IPS-11a (cell line): ENCODE results near the gene KNSTRN.
A peak's percentile ranks its signal among the peaks of the same experiment; 100 is the strongest.

Source experiments
- H3K4me3 ChIP-seq: one replicate; pipeline ENCODE4 v1.5.1; 2013; ENCODE audit warnings: low read depth, low read length, control low read depth

Gene KNSTRN

DNA sequence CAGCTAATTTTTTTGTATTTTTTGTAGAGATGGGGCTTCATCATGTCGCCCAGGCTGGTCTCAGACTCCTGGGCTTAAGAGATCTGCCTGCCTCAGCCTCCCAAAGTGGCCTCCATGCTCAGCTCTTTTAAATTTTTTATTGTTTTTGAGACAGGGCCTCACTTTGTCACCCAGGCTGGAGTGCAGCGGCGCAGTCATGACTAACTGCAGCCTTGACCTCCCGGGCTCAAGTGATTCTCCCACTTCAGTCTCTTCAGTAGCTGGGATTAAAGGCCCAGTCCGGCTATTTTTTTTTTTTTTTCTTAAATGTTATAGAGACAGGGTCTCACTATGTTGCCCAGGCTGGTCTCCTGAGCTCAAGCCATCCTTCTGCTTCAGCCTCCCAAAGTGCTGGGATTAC lies 43.2 kb downstream of the KNSTRN start:
- H3K4me3 ChIP-seq, result no peak overlapping the region

DNA sequence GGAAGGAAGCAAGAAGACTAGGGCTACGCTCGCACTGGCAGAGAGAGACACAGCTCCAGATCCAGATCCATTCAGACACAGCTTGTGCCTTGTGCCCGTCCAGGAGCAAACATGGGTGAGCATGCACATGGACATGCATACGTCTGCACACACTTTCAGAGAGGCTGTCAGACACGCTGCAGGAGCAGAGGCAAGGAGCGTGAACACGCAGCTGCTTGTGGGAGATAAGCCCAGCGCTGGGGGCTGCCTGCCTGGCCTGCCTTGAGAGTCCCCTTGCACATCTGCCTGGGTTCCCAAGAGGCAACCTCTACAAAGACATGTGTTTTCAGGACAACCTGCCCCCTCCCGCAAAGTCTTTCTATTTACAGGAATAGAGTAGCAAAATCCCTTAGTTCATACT lies 44.7 kb downstream of the KNSTRN start:
- H3K4me3 ChIP-seq, result no peak overlapping the region

DNA sequence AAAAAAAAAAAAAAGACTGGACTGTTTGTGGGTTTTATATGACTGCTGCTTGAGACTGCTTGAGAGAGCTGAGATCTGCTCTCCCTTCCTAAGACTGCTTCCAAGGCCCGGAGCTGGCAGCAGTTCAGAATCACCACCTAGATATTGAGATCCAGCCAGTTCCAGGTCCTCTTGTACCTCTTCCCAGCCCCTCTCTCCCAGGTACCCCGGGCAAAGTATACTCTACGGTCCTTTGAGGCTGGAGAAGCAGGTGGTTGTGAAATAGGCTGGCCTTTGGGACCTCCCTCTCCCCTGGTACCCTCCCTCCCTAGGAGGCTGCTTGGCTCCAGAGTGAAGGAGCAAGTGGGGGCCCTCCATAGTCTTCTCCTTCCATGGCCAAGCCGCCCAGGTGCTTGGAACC lies 45.7 kb downstream of the KNSTRN start:
- no peak overlapping the region for H3K4me3 ChIP-seq

DNA sequence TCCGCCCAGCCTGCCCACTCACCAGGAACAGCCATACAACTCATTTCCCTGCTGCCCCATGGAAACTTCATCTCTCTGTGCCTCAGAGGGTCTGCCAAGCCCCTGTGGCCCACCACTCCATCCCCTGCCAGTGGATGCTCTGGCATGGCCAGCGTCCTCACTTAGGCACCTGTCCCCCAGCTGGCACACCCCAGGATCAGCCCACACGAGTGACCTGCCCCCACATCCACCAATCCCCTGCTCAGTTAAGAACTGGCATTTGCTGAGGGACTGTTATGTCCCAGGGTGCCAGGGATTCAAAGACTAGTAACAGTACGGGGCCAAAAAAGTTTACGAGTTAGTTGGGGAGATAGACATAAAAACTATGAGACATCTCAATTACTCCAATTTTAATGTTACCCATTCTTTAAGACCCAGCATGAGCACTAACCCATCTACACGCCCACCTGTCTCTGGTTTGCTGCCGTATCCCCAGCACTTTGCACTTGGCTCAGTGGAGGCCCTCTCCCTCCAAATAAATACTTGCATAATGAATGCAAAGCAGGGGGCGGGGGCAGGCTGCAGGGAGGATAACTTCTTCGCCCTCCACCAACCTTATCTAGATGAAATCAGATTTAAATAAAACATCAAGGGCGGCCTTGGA lies 46.7 kb downstream of the KNSTRN start:
- no peak overlapping the region for H3K4me3 ChIP-seq

DNA sequence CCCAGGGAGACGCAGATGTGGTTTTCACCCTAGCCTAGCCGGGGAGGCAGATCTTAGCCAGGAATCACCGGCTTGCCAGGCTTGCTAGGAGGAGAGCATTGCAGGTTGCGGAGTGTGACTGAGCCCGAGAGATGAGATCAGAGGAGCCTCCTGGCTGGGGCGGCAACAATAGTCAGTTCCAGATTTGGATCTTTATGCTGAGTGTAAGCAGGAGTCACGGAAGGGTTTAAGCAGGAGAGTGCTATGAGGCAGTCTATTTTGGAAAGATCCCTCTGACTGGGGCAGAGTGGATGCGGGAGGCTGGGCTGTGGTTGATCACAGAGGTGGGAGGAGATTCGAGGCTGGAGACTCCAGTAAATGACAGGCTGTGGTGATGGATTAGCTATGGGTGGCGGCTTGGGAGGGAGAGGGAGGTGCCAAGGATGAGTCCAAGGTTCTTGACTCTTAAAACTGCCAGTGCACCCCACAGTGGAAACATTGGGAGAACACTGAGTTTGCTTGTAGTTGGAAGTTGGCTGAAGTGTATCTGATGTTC lies 47.8 kb downstream of the KNSTRN start:
- no peak overlapping the region for H3K4me3 ChIP-seq

DNA sequence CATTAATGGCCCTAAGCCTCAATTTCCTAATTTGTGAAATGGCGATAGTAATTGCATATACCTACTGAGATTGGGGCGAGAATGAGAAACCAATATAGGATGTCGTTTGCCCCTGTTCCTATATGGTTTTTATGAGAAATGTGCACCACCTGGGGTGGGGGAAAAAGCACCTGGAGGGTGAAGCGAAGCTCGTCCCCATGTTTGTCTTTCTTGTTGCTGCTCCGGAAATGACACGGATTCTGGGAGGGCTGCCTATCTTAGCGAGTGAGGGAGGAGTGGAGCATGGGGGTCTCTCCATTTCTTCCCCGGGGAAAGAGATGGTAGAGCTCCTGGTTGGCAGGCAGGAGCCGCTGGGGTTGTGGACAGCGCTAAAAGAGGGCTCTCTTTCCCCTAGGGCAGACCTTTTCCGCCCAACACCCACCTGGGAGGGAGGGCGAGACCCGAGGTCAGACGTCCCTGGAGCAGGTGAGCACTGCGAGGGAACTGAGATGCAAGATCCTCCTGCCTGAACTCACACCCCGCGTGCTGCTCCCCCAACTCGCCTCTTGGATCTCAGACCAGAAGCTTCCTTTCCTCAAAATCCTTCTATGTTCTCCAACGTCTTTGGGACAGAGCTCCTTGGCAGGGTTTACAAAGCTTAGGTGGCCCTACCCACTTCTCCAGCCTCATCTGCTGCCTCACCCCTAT lies 52.6 kb downstream of the KNSTRN start:
- no peak overlapping the region for H3K4me3 ChIP-seq

DNA sequence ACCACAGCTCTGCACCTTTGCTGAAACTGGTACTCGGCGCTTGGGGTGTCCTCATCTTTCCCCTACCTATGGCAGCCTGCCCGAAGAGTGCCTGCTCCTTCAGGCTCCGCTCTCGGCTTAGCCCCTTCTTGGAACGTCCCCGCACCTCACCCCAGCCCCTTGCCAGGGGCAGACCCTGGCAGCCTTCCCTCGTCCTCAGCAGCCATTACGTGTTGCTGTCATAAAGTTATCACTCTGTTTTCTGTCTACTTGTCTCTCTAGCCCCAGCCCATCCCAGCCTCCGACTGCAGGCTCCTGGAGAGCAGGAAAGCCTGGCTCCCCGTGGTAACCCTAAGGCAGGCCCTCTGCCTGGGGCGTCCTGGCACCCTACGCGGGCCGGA lies 53.2 kb downstream of the KNSTRN start:
- peak overlapping the region; percentile 40 for H3K4me3 ChIP-seq

DNA sequence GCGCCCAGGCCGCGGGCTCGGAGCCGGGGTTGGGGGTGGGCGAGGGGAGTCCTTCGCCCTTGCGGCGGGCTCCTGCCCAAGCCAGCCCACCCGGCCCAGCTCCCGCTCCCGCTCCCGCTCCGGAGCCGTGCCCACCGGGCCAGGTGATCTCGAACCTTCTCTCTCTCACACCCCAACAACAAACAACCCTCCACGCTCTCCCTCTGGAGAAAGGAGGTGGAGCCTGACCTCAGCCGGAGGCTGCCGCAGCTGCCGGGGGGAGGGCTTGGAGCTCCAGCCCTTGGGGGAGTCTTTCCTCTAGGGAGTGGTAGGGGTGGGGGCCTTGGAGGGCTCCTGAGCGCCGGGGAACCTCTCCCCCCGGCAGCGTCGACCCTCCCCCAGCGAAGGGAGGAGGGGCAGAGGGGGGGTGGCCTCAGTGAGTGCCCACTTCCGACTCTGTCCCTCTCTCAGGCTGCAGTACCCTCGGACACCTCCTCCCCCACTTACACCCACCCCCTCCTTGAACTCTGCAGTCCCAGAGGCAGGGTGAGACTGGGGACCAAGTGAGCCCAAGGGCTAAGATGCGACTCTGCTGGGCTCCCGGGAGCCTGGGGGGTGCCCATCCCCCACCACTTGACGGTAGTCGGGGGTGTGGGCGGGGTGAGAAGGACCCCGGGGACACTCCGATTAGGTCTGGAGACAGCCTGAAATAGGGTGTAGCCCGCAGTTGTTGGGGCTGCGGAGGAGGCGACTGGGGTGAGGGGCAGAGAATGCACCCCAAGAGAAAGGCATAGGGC lies 53.8 kb downstream of the KNSTRN start:
- peak overlapping the region; percentile 40 for H3K4me3 ChIP-seq

DNA sequence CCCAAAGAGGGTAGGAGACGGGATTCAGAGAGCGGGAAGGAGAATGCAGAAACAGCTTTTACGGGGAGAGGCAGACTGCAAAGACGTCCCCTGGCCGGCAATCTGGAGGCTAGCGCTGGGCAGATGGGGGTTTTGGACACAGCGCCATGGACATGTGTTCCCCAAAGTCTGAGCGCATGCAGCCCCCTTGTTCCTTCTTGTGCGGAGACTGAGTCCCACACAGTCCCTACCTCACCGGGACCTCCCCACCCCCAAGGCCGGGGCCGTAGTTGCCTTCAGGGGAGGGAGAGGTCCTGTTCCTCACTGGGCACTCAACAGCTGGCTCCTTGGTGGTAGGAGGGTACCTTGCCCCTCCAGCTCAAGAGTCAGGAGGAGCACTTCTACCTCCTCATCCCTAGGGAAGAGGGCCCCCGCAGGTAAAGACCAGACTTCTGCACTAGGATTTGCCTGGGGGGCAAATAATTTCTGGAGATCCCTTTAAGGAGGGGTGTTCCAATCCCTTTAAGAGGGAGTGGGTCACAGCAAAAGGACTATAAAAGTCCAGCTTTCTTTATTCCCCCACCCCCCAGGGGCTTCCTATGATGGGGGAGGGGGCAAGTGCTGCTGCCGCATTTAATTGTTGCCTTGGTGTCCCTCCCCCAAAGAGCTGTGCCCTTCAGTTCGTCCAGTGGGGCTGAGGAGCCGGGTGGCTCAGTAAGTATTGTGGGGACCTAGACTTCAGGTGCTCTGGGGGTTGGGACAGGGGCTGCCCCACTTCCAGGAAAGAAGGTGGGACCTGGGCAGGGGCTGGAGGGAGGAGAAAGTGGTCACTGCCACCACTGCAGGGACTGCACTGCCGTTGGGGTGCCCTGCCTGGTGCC lies 54.6 kb downstream of the KNSTRN start:
- peak overlapping the region; percentile 40 for H3K4me3 ChIP-seq

DNA sequence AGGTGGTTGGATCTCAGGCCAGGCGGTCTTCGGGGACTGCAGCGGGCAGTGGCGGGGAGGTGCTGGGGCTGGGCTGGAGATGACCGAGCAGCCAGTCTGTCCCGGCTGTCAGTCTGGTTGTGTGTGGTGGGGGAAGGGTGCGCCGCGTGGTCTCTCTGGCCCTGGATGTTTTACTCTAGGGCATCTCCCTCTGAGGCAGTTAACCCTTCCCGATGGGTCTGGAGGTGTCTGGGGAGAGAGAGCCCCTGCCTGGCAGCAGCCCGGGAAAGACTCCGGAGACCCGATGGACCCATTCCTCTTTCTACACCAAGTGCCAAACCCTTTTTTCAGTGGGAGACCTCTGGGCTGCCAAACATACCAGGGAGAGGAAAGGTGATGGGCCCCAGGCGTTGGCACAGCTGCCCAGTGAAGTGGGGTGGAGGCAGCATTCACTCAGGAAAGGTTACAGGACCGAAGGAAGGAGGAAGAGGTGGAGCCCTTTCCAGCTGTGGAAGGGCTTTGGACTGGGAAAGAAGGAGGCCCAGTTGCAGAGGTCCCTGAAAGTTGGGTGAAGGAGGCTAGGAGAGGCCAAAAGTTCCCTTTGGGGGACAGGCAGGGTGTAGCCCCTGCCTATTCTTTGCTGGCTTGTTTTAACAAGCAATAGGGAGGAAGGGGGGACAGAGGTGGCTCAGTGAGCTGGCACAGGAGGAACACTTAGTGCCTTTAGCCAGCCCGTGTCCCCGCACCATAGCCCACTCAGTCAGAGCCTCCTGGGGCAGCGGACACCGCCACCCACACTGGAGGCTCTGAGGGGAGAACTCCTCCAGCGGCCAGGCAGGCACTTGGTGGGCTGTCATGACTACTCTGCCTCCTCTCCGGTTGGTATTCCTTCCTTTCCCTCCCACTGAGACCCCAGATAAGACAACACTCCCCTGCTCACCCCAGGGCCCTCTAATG lies 55.5 kb downstream of the KNSTRN start:
- peak overlapping the region; percentile 40 for H3K4me3 ChIP-seq

DNA sequence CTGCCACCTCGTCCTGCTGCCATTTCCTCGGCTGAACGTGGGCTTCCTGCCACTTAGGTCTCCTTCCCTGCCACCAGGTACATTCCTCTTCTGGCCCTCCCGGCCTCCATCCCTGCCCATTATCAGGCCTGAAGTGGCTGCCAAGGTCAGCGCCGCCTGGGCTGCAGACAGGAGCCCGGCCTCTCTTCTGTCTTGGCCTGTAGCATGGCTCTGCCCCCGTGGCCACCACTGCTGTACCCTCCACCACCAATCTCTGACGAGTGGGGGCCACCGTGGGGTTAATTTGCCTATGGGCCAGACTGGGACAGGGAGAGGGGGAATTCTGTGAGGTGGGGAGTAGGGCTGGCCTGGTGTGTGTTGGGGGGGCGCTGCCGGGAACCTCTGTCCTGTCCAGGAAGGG lies 56.2 kb downstream of the KNSTRN start:
- no peak overlapping the region for H3K4me3 ChIP-seq

DNA sequence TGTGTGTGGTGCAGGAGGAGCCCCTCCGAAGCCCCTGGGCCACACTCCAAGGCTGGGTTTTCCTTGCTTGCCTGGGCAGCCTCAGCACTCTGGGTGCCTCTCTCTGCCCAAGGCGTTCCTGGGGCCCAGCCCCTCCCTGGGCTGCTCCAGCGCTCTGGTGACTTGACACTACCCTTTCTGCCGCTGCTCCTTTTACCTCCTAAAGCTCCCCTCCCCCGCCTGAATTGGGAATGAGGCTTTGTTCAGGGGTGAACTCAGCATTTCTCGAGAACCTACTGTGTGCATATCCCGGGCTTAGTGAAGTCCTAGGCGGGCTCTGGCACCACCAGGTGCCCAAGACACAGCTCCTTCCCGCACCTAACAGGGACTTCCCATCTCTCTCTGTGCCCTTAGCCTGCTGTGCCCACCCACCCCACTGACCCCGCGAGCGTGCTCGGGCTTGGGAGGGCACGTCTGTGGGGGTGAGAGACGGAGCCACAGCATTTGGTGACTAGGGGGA lies 57.0 kb downstream of the KNSTRN start:
- H3K4me3 ChIP-seq, result peak overlapping the region; percentile 55

DNA sequence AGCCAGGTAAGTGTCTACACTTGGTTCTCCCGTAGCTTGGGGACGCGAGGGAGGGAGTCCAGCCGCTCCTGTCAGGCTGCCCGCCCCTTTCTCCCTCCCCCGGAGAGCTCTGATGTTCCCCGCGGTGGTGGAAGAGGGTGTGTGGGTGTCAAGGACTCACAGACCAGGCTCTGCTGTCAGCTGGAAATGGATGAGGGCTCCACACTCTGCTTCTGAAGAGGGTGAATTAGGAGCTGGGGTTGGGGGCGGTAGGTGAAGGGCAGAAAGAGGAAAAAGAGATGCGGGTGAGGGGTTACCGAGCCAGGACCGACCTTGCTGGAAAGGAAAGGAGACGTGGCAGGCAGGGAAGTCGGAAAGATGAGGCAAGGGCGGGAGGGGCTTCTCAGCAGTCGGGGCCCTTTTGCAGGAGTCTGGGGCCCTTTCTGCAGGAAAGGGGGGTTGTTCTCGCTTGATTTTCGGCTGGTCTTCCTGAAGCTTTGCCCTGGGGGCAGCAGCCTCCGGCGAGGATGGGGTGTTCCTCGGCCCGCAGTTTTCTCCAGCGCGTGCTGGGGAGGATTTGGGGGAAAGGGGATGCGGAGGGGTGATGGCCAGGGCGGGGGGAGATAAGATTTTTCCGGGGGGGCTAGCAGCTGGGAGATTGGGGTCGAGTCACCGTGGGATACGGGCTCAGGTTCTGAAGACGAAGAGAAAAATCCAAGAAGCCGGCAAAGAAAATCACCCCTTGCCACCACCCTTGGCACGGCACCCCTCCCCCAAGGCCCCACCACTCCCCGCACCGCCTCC lies 57.6 kb downstream of the KNSTRN start:
- H3K4me3 ChIP-seq, result peak overlapping the region; percentile 55

DNA sequence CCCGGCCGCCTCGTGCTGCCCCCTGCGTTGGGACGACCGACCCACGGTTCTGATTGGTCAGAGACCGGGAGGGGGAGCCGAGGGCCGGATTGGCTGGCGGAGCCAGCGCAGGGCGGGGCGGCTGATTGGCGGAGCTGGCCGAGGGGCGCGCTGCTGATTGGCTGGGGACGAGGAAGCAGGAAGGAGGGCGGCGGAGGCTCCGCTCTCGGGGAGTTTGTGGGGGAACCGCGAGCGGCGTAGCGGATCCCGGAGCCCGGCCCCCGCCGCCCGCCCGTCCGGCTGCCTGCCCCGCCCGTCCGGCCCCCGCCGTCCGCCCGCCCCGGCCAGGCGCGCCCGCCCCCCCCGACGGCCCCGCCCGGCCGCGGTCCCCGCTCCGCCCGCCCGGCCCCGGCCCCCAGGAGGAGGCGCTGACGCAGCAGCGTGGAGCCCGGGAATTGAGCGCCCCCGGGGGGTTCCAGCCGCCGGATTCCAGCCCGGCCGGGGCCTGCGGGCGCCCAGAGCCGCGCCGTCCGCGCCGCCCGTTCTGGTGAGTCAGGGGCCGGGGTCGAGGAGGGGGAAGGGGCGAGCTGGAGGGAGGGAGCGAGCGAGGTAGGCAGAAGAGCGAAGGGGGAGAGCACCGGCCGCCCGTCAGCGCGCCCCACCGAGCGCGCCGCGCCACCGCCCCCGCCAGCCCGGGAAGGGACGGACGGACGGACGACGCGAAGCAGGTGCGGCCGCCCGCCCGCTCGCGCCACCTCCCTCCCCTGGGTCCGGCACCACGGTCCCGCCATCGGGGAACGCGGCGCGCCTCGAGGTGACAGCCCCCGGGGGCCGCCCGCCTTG lies 58.4 kb downstream of the KNSTRN start, which contains the start of gene BAHD1:
Gene BAHD1 (plus strand): TSS at position 211 of the 822 bp plus-strand sequence. CDS start 17,512 bp downstream, outside the sequence.
- peak within 1 kb of the TSS; percentile 65 for H3K4me3 ChIP-seq

DNA sequence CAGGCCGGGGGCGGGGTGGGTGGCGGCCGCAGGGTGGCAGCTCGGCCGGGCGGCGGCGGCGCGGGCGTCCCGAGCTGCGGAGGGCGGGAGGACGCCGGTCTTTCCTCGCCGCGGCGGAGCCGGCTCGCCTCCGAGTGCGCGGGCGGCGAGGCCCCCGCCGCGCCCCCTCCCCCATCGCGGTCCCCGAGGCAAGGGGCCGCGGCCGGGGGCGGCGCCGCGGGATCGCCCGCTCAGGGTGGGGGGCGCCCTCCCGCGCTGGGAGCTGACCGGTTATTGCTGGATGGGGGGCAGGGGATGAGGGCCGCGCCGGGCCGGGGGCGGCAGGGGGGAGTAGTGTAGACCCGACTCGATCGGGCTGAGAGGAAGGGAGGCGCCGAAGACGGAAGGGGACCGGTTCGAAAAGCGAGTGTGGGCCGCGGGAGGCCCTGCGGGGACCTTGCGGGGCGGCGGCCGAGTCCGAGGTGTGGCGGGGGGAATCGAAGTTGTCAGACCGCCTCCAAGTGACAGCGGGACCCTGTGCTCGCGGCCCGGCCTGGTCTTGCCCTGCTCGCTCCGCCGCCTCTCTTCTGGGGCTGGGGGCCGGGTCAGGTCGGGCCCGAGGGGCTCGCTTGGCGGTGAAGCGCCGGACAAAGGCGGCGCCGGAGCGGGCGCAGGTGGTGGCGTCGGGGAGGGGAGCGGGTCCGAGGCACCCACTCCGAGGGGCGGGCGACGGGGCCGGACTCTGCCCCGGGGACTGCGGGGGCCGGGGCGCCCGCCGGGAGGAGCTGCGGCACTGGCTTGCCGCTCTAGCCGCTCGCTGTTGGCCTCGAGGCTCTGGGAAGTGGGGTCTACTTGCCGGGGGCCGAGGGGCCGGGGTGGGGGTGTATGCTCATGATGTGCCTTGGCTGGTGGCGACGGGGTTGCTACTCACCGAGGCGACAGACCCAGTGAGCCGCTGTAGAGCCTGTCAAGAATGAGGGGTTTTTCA lies 59.3 kb downstream of the KNSTRN start:
- peak overlapping the region; percentile 65 for H3K4me3 ChIP-seq

DNA sequence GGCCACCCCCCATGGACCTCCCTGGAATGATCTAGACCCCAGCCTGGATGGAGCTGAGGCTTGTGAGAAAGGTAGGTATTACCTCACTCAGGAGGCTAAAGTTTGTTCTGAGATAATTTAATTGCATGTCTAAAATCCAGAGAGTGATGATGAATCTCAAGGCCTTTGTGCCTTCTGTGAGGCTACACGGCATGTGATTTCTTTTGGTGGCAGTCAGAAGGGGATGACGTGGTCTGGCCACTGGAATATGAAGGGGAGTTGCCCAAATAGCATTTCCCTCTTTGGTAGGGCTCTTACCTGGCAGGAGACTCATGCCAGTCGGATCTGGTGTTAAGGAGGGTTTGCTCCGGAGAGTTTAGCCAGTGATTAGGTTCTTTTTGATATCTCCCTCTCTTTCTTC lies 60.7 kb downstream of the KNSTRN start:
- H3K4me3 ChIP-seq, result no peak overlapping the region

DNA sequence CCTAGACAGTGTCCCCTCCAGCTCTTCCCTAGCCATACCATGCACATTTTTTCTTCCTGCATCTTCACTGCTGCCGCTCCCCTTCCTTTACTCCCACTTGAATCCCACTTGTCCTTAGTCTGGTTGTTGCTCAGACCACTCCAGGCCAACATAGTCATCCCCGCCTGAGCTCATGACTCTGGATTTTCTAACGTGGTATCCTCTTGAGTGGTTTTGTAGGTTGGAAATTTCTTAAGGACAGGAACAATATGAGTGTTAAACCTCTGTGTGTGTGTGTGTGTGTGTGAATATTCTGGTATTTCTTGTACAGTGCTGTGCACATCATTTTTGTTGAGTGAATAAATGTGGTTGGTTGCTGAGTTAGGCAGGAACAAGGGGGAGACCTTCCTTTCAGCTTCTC lies 61.3 kb downstream of the KNSTRN start:
- H3K4me3 ChIP-seq, result no peak overlapping the region
